ENCODE results near the gene DOCK2. TPM values are rescaled to one million over a fixed set of nuclear protein-coding genes. Genes with fewer than 3 reads are reported as not detected.

The DOCK2 gene
- total and polyA plus RNA-seq, 4 donors: 1.6 to 53.7 (median 21.6) TPM

GRCh38 chr5:169914766-169915165 lies 277.7 kb downstream of the DOCK2 start:
- WGBS, 2 donors: 27 to 40% methylated on average over 2 of the region's 2 CpGs
- DNase-seq (no peak), ATAC-seq (ENCODE audit: low FRiP score) (no peak)
- Histone ChIP-seq H3K9me3 (ENCODE audit: control insufficient read depth, low read length) (peaks cover 1% of the 10 kb centered on the region), H3K27me3 (ENCODE audit: control insufficient read depth in 1 of 2, insufficient read depth in 2 of 2, low read length in 1 of 2) (no peaks in the 10 kb centered on the region), H3K4me1 (ENCODE audit: control insufficient read depth in 1 of 2, insufficient read depth in 2 of 2, low read length in 2 of 2) (no peaks in the 10 kb centered on the region), H3K4me3 (ENCODE audit: low read length in 2 of 2) (no peak overlapping the region), H3K36me3 (ENCODE audit: control insufficient read depth in 1 of 2, insufficient read depth in 2 of 2, low read length in 1 of 2) (no peaks in the 10 kb centered on the region), H3K27ac (ENCODE audit: low read depth in 1 of 2, low read length in 2 of 2) (no peak overlapping the region)
- intact Hi-C loops (cut with DNase I): no loop called here

GRCh38 chr5:169917500-169917899 lies 280.4 kb downstream of the DOCK2 start:
- ATAC-seq (ENCODE audit: low FRiP score): no peak
- WGBS, 2 donors: 81 to 84% methylated on average over 2 of the region's 2 CpGs

GRCh38 chr5:169918228-169918627 lies 281.2 kb downstream of the DOCK2 start:
- no peak overlapping the region for H3K27ac ChIP-seq (ENCODE audit: low read depth in 1 of 2, low read length in 2 of 2)
- 63 to 78% methylated on average over 2 of the region's 2 CpGs for WGBS, 2 donors

More at GRCh38 chr5:169917500-169917899, 280.4 kb downstream of the DOCK2 start:
- H3K36me3 ChIP-seq (ENCODE audit: control insufficient read depth in 1 of 2, insufficient read depth in 2 of 2, low read length in 1 of 2): no peaks in the 10 kb centered on the region
- H3K4me1 ChIP-seq (ENCODE audit: control insufficient read depth in 1 of 2, insufficient read depth in 2 of 2, low read length in 2 of 2): no peaks in the 10 kb centered on the region
- peaks cover 1% of the 10 kb centered on the region for H3K9me3 ChIP-seq (ENCODE audit: control insufficient read depth, low read length)
- no peak overlapping the region for H3K27ac ChIP-seq (ENCODE audit: low read depth in 1 of 2, low read length in 2 of 2)
- no peak overlapping the region for H3K4me3 ChIP-seq (ENCODE audit: low read length in 2 of 2)
- no peak for DNase-seq
- intact Hi-C loops (cut with DNase I): no loop called here
- H3K27me3 ChIP-seq (ENCODE audit: control insufficient read depth in 1 of 2, insufficient read depth in 2 of 2, low read length in 1 of 2): no peaks in the 10 kb centered on the region

GRCh38 chr5:169920474-169920873 lies 283.4 kb downstream of the DOCK2 start:
- ATAC-seq (ENCODE audit: low FRiP score) (no peak), DNase-seq (no peak)
- Histone ChIP-seq H3K4me3 (ENCODE audit: low read length in 2 of 2) (no peak overlapping the region), H3K4me1 (ENCODE audit: control insufficient read depth in 1 of 2, insufficient read depth in 2 of 2, low read length in 2 of 2) (no peaks in the 10 kb centered on the region), H3K27ac (ENCODE audit: low read depth in 1 of 2, low read length in 2 of 2) (no peak overlapping the region), H3K36me3 (ENCODE audit: control insufficient read depth in 1 of 2, insufficient read depth in 2 of 2, low read length in 1 of 2) (no peaks in the 10 kb centered on the region), H3K27me3 (ENCODE audit: control insufficient read depth in 1 of 2, insufficient read depth in 2 of 2, low read length in 1 of 2) (no peaks in the 10 kb centered on the region), H3K9me3 (ENCODE audit: control insufficient read depth, low read length) (no peaks in the 10 kb centered on the region)
- intact Hi-C loops (cut with DNase I): no loop called here
- WGBS, 2 donors: 41 to 42% methylated on average over 3 of the region's 3 CpGs

More at GRCh38 chr5:169918228-169918627, 281.2 kb downstream of the DOCK2 start:
- no peak for DNase-seq
- Histone ChIP-seq H3K4me1 (ENCODE audit: control insufficient read depth in 1 of 2, insufficient read depth in 2 of 2, low read length in 2 of 2) (no peaks in the 10 kb centered on the region), H3K9me3 (ENCODE audit: control insufficient read depth, low read length) (peaks cover 1% of the 10 kb centered on the region), H3K27me3 (ENCODE audit: control insufficient read depth in 1 of 2, insufficient read depth in 2 of 2, low read length in 1 of 2) (no peaks in the 10 kb centered on the region), H3K36me3 (ENCODE audit: control insufficient read depth in 1 of 2, insufficient read depth in 2 of 2, low read length in 1 of 2) (no peaks in the 10 kb centered on the region), H3K4me3 (ENCODE audit: low read length in 2 of 2) (no peak overlapping the region)
- no peak for ATAC-seq (ENCODE audit: low FRiP score)
- intact Hi-C loops (cut with DNase I): no loop called here

GRCh38 chr5:169921384-169921783 lies 284.3 kb downstream of the DOCK2 start:
- no peak overlapping the region for H3K27ac ChIP-seq (ENCODE audit: low read depth in 1 of 2, low read length in 2 of 2)
- no peak overlapping the region for H3K4me3 ChIP-seq (ENCODE audit: low read length in 2 of 2)
- 18 to 20% methylated on average over 3 of the region's 3 CpGs for WGBS, 2 donors
- no peaks in the 10 kb centered on the region for H3K4me1 ChIP-seq (ENCODE audit: control insufficient read depth in 1 of 2, insufficient read depth in 2 of 2, low read length in 2 of 2)
- intact Hi-C loops (cut with DNase I): no loop called here
- no peak for DNase-seq
- no peaks in the 10 kb centered on the region for H3K27me3 ChIP-seq (ENCODE audit: control insufficient read depth in 1 of 2, insufficient read depth in 2 of 2, low read length in 1 of 2)
- no peaks in the 10 kb centered on the region for H3K36me3 ChIP-seq (ENCODE audit: control insufficient read depth in 1 of 2, insufficient read depth in 2 of 2, low read length in 1 of 2)
- no peaks in the 10 kb centered on the region for H3K9me3 ChIP-seq (ENCODE audit: control insufficient read depth, low read length)
- ATAC-seq (ENCODE audit: low FRiP score): no peak

- WGBS, 2 donors: 12 to 20% methylated on average over 1 of the region's 1 CpG
- Histone ChIP-seq H3K27ac (ENCODE audit: low read depth in 1 of 2, low read length in 2 of 2) (no peak overlapping the region), H3K27me3 (ENCODE audit: control insufficient read depth in 1 of 2, insufficient read depth in 2 of 2, low read length in 1 of 2) (no peaks in the 10 kb centered on the region), H3K36me3 (ENCODE audit: control insufficient read depth in 1 of 2, insufficient read depth in 2 of 2, low read length in 1 of 2) (no peaks in the 10 kb centered on the region), H3K4me3 (ENCODE audit: low read length in 2 of 2) (no peak overlapping the region), H3K4me1 (ENCODE audit: control insufficient read depth in 1 of 2, insufficient read depth in 2 of 2, low read length in 2 of 2) (no peaks in the 10 kb centered on the region), H3K9me3 (ENCODE audit: control insufficient read depth, low read length) (no peaks in the 10 kb centered on the region)
- intact Hi-C loops (cut with DNase I): no loop called here
- ATAC-seq (ENCODE audit: low FRiP score) (no peak), DNase-seq (no peak)
Observed at GRCh38 chr5:169921949-169922348, 284.9 kb downstream of the DOCK2 start.

GRCh38 chr5:169922474-169922873 lies 285.4 kb downstream of the DOCK2 start:
- no peak overlapping the region for H3K27ac ChIP-seq (ENCODE audit: low read depth in 1 of 2, low read length in 2 of 2)
- 82 to 92% methylated on average over 1 of the region's 1 CpG for WGBS, 2 donors
- no peaks in the 10 kb centered on the region for H3K9me3 ChIP-seq (ENCODE audit: control insufficient read depth, low read length)
- H3K4me1 ChIP-seq (ENCODE audit: control insufficient read depth in 1 of 2, insufficient read depth in 2 of 2, low read length in 2 of 2): no peaks in the 10 kb centered on the region
- no peaks in the 10 kb centered on the region for H3K27me3 ChIP-seq (ENCODE audit: control insufficient read depth in 1 of 2, insufficient read depth in 2 of 2, low read length in 1 of 2)
- DNase-seq: no peak
- no peaks in the 10 kb centered on the region for H3K36me3 ChIP-seq (ENCODE audit: control insufficient read depth in 1 of 2, insufficient read depth in 2 of 2, low read length in 1 of 2)
- intact Hi-C loops (cut with DNase I): no loop called here
- ATAC-seq (ENCODE audit: low FRiP score): no peak
- no peak overlapping the region for H3K4me3 ChIP-seq (ENCODE audit: low read length in 2 of 2)

GRCh38 chr5:169923988-169924387 lies 286.9 kb downstream of the DOCK2 start:
- DNase-seq (no peak), ATAC-seq (ENCODE audit: low FRiP score) (no peak)
- 52 to 63% methylated on average over 1 of the region's 1 CpG for WGBS, 2 donors
- Histone ChIP-seq H3K36me3 (ENCODE audit: control insufficient read depth in 1 of 2, insufficient read depth in 2 of 2, low read length in 1 of 2) (no peaks in the 10 kb centered on the region), H3K27ac (ENCODE audit: low read depth in 1 of 2, low read length in 2 of 2) (no peak overlapping the region), H3K27me3 (ENCODE audit: control insufficient read depth in 1 of 2, insufficient read depth in 2 of 2, low read length in 1 of 2) (no peaks in the 10 kb centered on the region), H3K9me3 (ENCODE audit: control insufficient read depth, low read length) (no peaks in the 10 kb centered on the region), H3K4me3 (ENCODE audit: low read length in 2 of 2) (no peak overlapping the region), H3K4me1 (ENCODE audit: control insufficient read depth in 1 of 2, insufficient read depth in 2 of 2, low read length in 2 of 2) (no peaks in the 10 kb centered on the region)
- intact Hi-C loops (cut with DNase I): no loop called here

- Histone ChIP-seq H3K4me3 (ENCODE audit: low read length in 2 of 2) (no peak overlapping the region), H3K36me3 (ENCODE audit: control insufficient read depth in 1 of 2, insufficient read depth in 2 of 2, low read length in 1 of 2) (no peaks in the 10 kb centered on the region), H3K9me3 (ENCODE audit: control insufficient read depth, low read length) (no peaks in the 10 kb centered on the region), H3K27me3 (ENCODE audit: control insufficient read depth in 1 of 2, insufficient read depth in 2 of 2, low read length in 1 of 2) (no peaks in the 10 kb centered on the region), H3K4me1 (ENCODE audit: control insufficient read depth in 1 of 2, insufficient read depth in 2 of 2, low read length in 2 of 2) (no peaks in the 10 kb centered on the region), H3K27ac (ENCODE audit: low read depth in 1 of 2, low read length in 2 of 2) (no peak overlapping the region)
- ATAC-seq (ENCODE audit: low FRiP score) (no peak), DNase-seq (no peak)
- WGBS, 2 donors: 48 to 50% methylated on average over 1 of the region's 1 CpG
- intact Hi-C loops (cut with DNase I): no loop called here
Observed at GRCh38 chr5:169933127-169933526, 296.1 kb downstream of the DOCK2 start.
